Ectodermal cell (in vitro differentiated cells): ENCODE results near the gene CCDC93.

Experiments used
- H3K27ac ChIP-seq: 2 replicates; pipeline ENCODE4 v1.7.0; 2013; ENCODE audit warnings: mild to moderate bottlenecking, low read depth, low read length; ENCODE audit not compliant: insufficient read depth, poor library complexity, severe bottlenecking
- H3K27me3 ChIP-seq: 2 replicates; pipeline ENCODE4 v1.7.0; 2013; ENCODE audit warnings: mild to moderate bottlenecking, low read length; ENCODE audit not compliant: insufficient read depth, control insufficient read depth, poor library complexity, severe bottlenecking
- H3K36me3 ChIP-seq: one replicate; pipeline ENCODE4 v1.7.0; 2013; ENCODE audit warnings: low read length; ENCODE audit not compliant: control insufficient read depth, insufficient read depth
- H3K4me1 ChIP-seq: one replicate; pipeline ENCODE4 v1.7.0; 2013; ENCODE audit warnings: low read length; ENCODE audit not compliant: control insufficient read depth, insufficient read depth
- H3K4me3 ChIP-seq: 2 replicates; pipeline ENCODE4 v1.7.0; 2013; ENCODE audit warnings: low read depth, low read length, control low read depth; ENCODE audit not compliant: insufficient read depth
- H3K9me3 ChIP-seq: 2 replicates; pipeline ENCODE4 v1.7.0; 2013; ENCODE audit warnings: mild to moderate bottlenecking, low read length, moderate library complexity; ENCODE audit not compliant: control insufficient read depth
- WGBS, 2 experiments: methylation state at CpG; one replicate each; pipeline ENCODE4 v1.1.7; 2013; ENCODE audit warnings: missing lambda C conversion rate in 2 of 2; 5-methylcytosine and 5-hydroxymethylcytosine counted together

CCDC93 gene

GRCh38 chr2:118054213-118055008 lies 40.5 kb upstream of the CCDC93 start:
- Histone ChIP-seq H3K27me3 (no peaks in the 10 kb centered on the region), H3K36me3 (no peaks in the 10 kb centered on the region), H3K4me1 (peaks cover 3% of the 10 kb centered on the region), H3K9me3 (no peaks in the 10 kb centered on the region), H3K4me3 (no peak overlapping the region), H3K27ac (no peak overlapping the region)
- WGBS, 2 experiments = 59 to 71% methylated on average over 3 of the region's 3 CpGs

- 96% methylated on average over 7 of the region's 7 CpGs for WGBS, 2 experiments
- no peak overlapping the region for H3K4me3 ChIP-seq
- no peak overlapping the region for H3K27ac ChIP-seq
- no peaks in the 10 kb centered on the region for H3K9me3 ChIP-seq
- no peaks in the 10 kb centered on the region for H3K27me3 ChIP-seq
- no peaks in the 10 kb centered on the region for H3K36me3 ChIP-seq
- peaks cover 3% of the 10 kb centered on the region for H3K4me1 ChIP-seq
These were observed 39.8 kb upstream of the CCDC93 start for GRCh38 chr2:118053681-118054080.

GRCh38 chr2:118052474-118052873 lies 38.6 kb upstream of the CCDC93 start:
- Histone ChIP-seq H3K27me3 (no peaks in the 10 kb centered on the region), H3K9me3 (no peaks in the 10 kb centered on the region), H3K36me3 (no peaks in the 10 kb centered on the region), H3K4me3 (no peak overlapping the region), H3K4me1 (peaks cover 3% of the 10 kb centered on the region), H3K27ac (no peak overlapping the region)
- WGBS, 2 experiments = 85 to 93% methylated on average over 1 to 2 of the region's 2 CpGs

GRCh38 chr2:118051826-118052358 lies 38.0 kb upstream of the CCDC93 start:
- 94 to 99% methylated on average over 3 of the region's 3 CpGs for WGBS, 2 experiments
- no peaks in the 10 kb centered on the region for H3K9me3 ChIP-seq
- H3K27me3 ChIP-seq = no peaks in the 10 kb centered on the region
- no peak overlapping the region for H3K27ac ChIP-seq
- H3K36me3 ChIP-seq = no peaks in the 10 kb centered on the region
- H3K4me3 ChIP-seq = no peak overlapping the region
- H3K4me1 ChIP-seq = peaks cover 3% of the 10 kb centered on the region

GRCh38 chr2:118050974-118051373 lies 37.1 kb upstream of the CCDC93 start:
- Histone ChIP-seq H3K4me3 (no peak overlapping the region), H3K27me3 (no peaks in the 10 kb centered on the region), H3K9me3 (no peaks in the 10 kb centered on the region), H3K4me1 (peaks cover 3% of the 10 kb centered on the region), H3K36me3 (no peaks in the 10 kb centered on the region), H3K27ac (no peak overlapping the region)
- 83 to 96% methylated on average over 1 to 2 of the region's 2 CpGs for WGBS, 2 experiments

- Histone ChIP-seq H3K4me1 (peaks cover 3% of the 10 kb centered on the region), H3K9me3 (no peaks in the 10 kb centered on the region), H3K4me3 (no peak overlapping the region), H3K36me3 (no peaks in the 10 kb centered on the region), H3K27ac (no peak overlapping the region), H3K27me3 (no peaks in the 10 kb centered on the region)
- 75 to 76% methylated on average over 3 of the region's 3 CpGs for WGBS, 2 experiments
These were observed 36.5 kb upstream of the CCDC93 start for GRCh38 chr2:118050386-118050785.

GRCh38 chr2:118049816-118050140 lies 35.9 kb upstream of the CCDC93 start:
- H3K4me1 ChIP-seq = peaks cover 3% of the 10 kb centered on the region
- no peaks in the 10 kb centered on the region for H3K36me3 ChIP-seq
- no peak overlapping the region for H3K4me3 ChIP-seq
- no peaks in the 10 kb centered on the region for H3K27me3 ChIP-seq
- H3K9me3 ChIP-seq = no peaks in the 10 kb centered on the region
- H3K27ac ChIP-seq = no peak overlapping the region

GRCh38 chr2:118049140-118049815 lies 35.4 kb upstream of the CCDC93 start:
- Histone ChIP-seq H3K27ac (no peak overlapping the region), H3K4me3 (no peak overlapping the region), H3K27me3 (no peaks in the 10 kb centered on the region), H3K36me3 (no peaks in the 10 kb centered on the region), H3K9me3 (no peaks in the 10 kb centered on the region), H3K4me1 (peaks cover 3% of the 10 kb centered on the region)
- 90 to 94% methylated on average over 3 of the region's 3 CpGs for WGBS, 2 experiments

GRCh38 chr2:118048401-118048800 lies 34.5 kb upstream of the CCDC93 start:
- H3K27ac ChIP-seq = no peak overlapping the region
- H3K27me3 ChIP-seq = no peaks in the 10 kb centered on the region
- H3K4me3 ChIP-seq = no peak overlapping the region
- WGBS, 2 experiments = 86 to 100% methylated on average over 1 to 2 of the region's 3 CpGs
- no peaks in the 10 kb centered on the region for H3K36me3 ChIP-seq
- peaks cover 3% of the 10 kb centered on the region for H3K4me1 ChIP-seq
- no peaks in the 10 kb centered on the region for H3K9me3 ChIP-seq

GRCh38 chr2:118047380-118047826 lies 33.5 kb upstream of the CCDC93 start:
- Histone ChIP-seq H3K9me3 (no peaks in the 10 kb centered on the region), H3K27me3 (no peaks in the 10 kb centered on the region), H3K4me1 (peaks cover 3% of the 10 kb centered on the region), H3K36me3 (no peaks in the 10 kb centered on the region), H3K27ac (no peak overlapping the region), H3K4me3 (no peak overlapping the region)
- WGBS, 2 experiments = 85 to 98% methylated on average over 2 to 3 of the region's 3 CpGs
